NCI-H2196 treated with DMSO at 0.1 percent for 48 hours (cell line): ENCODE data around the gene DUSP22.
"Not testable (repeated sequence)": the region's sequence is repeated elsewhere in the genome, so short reads cannot be mapped to it uniquely, and the experiment has no call there.

Experiments
- DNase-seq: peaks from one replicate; lab custom pipeline; 2025; ENCODE audit not compliant: unreplicated experiment; lab: John Stamatoyannopoulos, UW

DUSP22 gene

GRCh38 chr6:291697-292505 lies at the start of gene DUSP22:
Gene DUSP22, plus strand, starts transcription at chr6:292487. Its CDS starts 53 bp downstream, at chr6:292540.
- DNase-seq: no peak

GRCh38 chr6:246352-246751 lies 45.9 kb upstream of the DUSP22 start:
- no peak for DNase-seq

DNA sequence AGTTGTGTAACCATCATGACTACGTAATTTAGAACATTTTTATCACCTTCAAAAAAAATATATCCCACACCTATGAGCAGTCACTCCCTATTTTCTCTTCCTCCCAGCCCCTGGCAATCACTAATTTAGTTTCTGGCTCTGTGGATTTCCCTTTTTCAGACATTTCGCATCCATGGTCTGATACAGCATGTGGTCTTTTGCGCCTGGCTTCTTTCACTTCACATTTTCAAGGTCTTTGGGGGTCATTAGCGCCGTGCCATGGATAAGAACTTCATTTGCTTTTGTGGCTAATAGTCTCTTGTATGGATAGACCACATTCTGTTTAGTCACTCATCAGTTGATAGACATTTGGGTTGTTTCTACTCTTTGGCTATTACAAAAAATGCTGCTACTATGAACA lies 44.9 kb upstream of the DUSP22 start:
- DNase-seq: no peak

GRCh38 chr6:248046-248445 lies 44.2 kb upstream of the DUSP22 start:
- not testable (repeated sequence) for DNase-seq

DNA sequence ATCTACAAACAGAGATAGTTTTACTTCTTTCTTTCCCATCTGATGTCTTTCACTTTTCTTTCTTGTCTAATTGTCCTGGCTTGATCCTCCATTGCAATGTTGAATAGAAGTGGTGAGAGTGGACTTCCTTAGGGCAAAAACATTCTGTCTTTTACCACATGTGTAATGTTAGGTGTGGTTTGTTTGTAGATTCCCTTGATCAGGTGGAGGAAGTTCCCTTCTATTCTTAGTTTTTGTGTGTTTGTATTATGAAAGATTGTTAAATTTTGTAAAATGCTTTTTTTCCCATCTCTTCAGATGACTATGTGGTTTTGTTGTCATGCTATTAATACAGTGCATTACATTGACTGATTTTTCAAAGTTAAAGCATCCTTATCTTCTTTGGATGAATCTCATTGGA lies 41.6 kb upstream of the DUSP22 start:
- DNase-seq: no peak

DNA sequence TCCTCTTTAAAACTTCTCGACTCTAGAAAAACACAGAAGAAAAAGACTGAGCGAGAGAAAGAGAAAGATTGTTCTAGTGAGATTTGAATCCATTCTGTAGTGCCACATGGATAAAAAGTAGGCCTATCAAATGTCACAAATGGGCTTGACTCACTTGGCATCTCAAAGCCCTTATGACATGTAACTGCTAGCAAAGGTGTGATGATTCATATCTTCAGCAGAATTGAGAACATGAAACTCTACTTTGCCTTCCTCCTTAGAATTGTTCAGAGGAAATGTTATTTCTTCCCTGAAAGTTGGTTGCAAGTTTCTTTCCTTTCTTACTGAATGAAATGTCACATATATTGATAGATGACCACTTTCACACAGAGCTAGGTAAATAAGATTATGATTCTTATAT lies 40.4 kb upstream of the DUSP22 start:
- no peak for DNase-seq

DNA sequence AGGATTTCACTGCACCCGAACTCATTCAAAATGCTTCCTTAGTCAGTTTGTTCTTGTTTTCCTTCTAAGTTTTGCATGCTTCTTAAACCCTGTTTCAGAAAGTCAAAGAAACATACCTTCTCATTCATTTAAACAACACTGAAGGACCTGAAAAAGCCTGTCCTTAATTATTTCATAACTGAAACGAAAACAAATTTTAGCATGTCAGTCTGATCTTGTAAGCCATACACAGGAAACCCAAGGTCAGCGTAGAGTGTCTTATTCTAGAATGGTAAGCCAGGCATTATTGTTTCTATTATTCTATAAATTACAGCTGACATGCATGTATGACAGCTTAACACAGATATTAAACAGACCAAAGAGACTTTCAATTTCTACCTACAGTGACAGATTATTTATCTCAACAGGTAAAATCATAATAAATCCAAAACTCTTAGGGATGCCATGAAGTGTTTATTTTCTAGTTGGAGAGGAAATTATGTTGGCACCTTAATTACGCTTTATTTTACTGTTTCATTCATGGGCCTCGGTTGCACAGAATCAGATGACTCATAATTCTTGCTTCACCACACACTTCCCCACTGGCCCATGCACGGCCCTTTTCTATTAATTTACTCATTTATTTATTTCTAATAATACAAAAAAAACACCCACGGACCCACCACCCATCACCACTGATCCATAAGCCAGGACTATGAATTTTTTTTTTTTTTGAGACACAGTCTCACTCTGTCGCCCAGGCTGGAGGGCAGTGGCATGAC lies 39.3 kb upstream of the DUSP22 start:
- no peak for DNase-seq

DNA sequence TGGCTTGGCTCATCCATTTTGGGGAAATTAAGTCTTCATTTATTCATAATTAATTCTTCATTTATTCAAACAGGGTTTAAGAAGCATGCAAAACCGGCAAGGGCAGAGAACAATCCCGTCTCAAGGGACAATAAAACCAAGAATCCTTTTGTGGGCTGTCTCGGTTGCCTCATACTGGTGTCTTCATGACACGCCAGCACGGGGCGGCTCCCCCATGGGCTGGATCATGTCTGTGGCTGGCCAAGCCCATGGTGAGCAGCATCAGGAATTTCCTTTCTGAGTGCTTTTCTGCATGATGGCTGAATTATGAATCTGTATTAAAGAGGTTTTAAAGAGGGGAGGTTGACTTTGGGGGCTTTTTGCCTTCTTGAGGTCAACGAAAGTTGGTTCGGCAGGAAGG lies 38.3 kb upstream of the DUSP22 start:
- DNase-seq: no peak

DNA sequence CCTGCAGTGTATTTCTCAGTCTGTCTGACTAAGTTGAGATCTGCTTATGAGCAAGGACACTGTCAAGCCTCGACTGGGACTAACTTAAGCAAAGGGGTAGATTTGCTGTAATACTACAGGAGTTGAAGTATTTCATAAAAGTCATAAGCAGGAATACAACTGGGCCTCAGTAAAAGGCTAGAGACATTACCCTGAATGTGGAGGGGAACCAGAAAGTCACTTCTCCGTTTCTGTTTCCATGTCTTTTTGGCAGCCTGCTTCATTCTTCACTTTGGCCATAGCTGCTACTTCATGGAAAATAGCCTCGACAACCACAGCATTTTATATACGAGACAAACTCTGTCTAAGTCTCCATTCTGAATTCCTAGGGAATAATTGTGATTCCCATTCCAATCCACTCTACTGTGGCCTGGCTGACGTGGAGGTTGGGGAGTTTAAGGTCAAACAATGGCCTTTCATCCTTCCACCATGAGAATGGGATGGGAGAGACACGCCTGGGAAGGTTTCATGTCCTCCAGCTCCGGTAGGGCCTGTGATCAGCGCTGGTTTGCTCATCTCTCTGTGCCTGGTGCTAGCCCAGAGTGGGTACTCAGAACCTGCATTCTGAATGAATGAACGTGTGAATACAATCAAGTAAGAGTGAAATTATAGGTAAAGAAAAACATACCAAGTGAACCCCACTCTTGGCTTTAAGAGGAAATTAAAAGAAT lies 37.1 kb upstream of the DUSP22 start:
- DNase-seq: no peak

GRCh38 chr6:255751-256083 lies 36.6 kb upstream of the DUSP22 start:
- DNase-seq: no peak

GRCh38 chr6:256169-256568 lies 36.1 kb upstream of the DUSP22 start:
- DNase-seq: no peak

DNA sequence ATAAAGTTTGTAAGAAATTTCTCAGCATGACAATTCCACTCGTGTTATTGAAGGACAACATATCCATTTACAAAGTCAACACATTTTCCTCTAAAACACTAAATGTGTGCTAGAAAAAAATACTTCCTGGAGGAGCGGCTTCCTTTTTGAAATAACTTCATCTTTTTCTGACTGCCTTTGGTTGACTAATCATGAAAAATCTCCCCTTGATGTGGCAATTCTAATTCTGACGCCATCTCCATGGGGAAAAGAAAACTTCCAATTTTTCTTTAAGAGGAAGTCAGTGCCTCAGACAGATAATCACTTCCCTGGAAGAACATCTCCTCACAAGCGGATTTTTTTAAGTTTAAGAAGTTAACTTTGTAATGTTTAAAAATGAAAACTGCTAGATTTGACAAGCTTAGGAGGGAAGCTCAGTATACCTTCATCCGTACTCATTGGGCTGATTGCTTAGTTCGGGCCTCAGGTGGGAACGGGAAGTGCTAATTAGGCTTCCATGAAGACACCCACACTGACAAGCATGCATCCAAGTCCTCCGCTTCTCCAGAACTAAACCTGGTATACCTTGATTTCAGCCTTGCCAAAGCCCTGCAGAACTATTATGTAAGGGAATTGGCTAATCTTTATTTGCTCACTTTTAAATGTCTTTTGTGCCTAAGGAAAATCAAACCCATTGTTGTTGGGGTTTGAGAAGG lies 35.1 kb upstream of the DUSP22 start:
- DNase-seq: no peak

- no peak for DNase-seq
Measured at GRCh38 chr6:257774-258173, 34.5 kb upstream of the DUSP22 start.

- DNase-seq: no peak
Measured at GRCh38 chr6:259316-259715, 33.0 kb upstream of the DUSP22 start.

DNA sequence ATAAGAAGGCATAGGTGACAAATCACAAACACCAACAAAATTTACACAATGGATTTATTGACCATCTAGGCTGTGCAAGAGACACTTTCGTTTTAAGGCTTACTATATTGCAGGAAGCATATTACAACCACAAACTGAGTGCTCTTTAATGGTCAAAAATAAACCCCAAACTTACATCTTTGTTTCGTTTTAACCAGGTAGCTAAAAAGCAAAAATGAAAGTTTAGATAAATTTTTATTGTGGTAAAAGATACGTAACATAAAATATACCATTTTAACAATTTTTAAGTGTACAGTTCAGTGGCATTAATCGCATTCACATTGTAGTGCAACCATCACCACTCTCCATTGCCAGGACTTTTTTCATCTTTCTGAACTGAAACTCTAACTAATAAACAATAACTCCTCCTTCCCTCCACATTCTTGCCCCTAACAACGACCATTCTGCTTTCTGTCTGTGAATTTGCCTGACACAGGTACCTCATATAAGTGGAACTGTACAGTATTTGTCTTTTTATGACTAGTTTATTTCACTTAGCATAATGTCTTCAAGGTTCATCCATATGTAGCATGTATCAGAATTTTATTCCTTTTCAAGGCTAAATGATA lies 32.3 kb upstream of the DUSP22 start:
- DNase-seq: no peak

DNA sequence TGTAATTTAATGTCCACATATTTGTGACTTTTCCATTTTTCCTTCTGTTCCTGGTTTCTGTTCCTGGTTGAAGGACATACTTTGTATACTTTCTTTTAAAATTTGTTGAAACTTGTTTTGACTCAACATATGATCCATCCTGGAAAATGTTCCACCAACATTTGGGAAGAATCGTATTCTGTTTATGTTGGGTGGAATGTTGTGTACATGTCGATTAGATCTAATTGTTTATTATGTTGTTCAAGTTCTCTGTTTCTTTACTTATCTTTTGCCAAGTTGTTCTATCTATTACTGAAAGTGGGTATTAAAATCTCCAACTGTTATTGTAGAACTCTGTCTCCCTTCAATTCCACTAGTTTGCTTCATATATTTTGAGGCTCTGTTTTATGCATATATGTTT lies 27.7 kb upstream of the DUSP22 start:
- no peak for DNase-seq

DNA sequence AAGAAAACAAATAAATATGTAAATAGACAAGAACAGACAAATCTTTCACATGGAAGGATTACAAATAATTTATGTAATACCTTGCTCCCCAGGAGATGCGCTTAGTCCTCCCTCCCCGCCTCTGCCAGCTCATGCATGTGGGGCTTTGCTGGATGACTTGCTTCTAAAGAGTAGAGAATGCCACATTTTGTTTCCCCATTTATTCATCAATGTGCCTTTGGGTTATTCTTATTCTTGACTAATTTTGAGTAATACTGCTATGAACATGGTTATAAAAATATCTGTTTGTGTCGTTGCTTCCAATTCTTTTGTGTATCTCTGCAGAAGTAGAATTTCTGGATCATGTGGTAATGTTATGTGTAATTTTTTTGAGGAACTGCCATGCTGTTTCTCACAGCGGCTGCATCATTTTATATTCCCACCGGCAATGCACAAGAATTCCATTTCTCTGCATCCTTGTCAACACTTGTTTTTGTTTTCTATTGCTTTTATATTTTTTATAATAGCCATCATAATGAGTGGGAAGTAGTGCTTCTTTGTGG lies 23.8 kb upstream of the DUSP22 start:
- no peak for DNase-seq

DNA sequence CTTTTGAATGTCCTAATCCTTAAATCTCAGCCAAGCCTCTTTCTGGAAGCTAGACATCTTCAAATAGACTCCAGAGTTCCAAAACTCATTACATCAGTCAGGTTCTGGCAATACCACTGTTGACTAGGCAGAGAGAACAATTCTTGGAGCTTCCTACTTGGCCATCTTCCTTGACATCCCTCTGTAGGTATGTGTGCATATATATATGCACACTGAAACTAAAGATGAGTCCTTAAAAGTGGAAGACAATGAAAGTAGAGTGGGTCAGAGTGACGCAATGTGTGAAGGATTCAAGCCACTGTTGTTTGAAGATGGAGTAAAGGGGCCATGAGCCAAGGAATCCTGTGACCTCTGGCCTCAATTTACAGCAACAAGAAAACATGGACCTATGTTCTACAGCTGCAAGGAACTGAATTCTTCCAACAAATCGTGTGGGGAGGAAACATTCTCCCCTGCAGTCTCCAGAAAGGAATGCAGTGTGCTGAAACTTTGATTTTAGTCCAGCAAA lies 18.7 kb upstream of the DUSP22 start:
- DNase-seq: no peak

GRCh38 chr6:277746-278145 lies 14.5 kb upstream of the DUSP22 start:
- DNase-seq: no peak

GRCh38 chr6:278494-278893 lies 13.8 kb upstream of the DUSP22 start:
- no peak for DNase-seq
